NCI-H2227 (cell line): ENCODE measurements around the gene CARD11.

Experiments used
- DNase-seq: peaks from one replicate; lab custom pipeline; 2025; ENCODE audit not compliant: unreplicated experiment; lab: John Stamatoyannopoulos, UW

The CARD11 gene

DNA sequence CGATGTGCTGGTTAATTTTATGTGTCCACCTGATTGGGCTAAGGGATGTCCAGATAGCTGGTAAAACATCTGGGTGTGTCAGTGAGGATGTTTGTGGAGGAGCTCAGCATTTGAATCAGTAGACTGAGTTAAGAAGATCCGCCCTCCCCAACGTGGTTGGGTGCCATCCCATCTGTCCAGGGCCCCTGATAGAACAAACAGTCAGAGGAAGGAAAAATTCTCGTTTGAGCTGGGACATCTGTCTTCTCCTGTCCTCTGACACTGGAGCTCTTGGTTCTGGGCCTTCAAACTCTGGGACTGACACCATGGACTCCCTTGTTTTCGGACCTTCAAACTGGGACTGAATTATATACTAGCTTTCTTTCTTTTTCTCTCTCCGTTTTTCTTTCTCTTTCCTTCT, 59.6 kb downstream of the CARD11 start:
- no peak for DNase-seq

DNA sequence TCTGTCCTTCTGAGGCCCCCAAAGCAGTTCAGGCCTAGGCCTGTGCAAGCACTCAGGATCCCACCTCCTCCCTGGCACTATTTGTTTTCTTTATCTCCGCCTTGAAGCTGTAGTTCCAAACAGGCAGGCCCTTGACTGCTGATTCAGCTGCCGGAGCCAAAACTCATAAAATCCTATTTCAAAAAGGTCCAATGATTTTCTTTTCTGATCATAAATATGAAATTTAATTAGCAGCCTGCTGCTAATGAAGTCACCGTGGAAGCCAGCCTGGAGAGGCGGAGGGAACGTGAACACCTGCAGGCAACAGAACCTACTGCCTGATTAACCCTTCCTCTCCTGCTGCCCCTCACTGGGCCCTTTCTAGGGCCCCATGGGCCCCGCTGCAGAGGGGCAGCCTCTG, 60.1 kb downstream of the CARD11 start:
- DNase-seq = no peak

DNA sequence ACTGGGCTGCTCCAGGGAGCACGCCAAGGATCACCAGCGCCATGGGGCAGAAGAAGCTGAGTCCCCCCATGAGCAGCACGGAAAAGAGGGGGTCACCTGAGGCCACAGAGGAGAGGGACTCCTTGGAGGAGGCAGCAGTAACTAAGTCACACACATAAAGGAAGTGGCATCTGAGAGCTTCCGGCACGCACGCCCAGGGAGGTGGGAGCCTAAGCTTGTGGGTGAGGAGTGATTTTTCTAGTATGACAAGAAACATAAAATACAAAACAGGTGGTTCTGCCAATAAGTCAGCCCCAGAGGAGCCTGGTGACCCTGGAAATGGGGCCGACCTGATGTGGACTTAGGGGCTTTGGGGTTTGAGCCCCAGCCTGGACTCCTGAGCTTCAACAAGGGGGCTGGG, 60.8 kb downstream of the CARD11 start:
- no peak for DNase-seq

DNA sequence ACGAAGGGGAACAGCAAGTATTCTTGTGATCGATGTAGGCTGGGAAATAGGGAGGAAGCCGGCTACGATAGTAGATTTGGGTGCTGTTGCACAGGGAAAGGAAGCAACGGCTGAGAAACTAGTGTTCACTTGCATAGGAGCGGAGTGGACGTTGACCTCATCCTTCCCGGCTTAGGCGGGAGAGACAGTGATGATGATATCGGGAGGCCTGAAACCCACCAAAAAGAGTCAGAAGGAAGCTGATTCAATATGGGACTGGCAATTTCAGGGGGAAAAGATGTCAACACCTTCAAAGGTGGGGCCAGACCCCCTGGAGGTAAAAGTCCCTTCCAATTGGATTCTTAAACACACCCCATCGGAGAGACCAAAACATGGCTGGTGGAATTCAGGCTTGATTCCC, 61.3 kb downstream of the CARD11 start:
- DNase-seq = no peak

DNA sequence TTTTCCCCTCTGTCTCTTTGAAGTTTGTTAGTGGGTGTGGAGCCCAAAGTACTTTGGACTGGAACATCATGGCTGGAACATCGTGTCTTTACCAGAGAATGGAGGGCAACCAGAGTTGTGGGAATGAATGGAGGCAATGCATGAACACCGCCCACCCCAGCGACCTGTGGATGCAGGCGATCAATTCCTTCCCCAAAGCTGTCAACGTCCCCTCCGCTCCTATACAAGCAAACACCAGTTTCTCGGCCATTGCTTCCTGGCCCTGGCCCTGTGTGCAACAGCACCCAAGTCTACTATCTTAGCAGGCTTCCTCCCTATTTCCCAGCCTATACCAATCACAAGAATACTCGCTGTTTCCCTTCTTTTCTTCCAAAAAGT, 62.6 kb downstream of the CARD11 start:
- DNase-seq = no peak

DNA sequence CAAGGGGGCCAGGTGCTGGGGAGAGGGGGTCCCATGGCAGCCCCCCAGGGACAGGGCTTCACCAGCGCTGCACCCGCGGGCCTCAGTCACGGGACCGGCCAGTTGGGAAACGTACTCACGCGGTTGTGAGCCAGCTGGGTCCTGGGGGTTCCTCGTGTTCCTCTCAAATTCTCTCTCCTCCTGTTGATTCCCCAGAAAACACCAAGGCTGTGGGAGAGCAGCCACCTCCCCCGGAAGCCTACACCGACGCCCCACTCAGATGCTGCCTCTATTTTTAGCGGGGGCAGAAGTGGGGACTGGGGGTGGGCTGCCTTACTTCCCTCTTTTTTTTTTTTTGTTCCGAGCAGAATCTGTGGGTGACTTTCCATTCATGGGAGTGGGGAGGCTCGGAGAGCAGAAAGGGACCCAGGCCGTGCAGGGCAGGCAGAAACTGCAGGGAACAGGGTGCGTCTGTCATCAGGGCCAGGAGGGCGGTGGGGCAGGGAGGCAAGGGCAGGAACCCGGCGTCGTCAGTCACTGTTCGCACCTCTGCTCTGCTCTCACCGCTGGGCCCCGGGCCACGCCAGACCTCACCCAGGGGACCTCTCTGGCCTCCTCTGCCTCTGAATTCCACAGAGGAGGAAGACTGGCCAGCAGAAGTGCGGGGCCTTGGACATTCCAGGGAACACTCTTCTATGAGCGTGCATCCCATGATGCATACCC, 63.1 kb downstream of the CARD11 start:
- no peak for DNase-seq

DNA sequence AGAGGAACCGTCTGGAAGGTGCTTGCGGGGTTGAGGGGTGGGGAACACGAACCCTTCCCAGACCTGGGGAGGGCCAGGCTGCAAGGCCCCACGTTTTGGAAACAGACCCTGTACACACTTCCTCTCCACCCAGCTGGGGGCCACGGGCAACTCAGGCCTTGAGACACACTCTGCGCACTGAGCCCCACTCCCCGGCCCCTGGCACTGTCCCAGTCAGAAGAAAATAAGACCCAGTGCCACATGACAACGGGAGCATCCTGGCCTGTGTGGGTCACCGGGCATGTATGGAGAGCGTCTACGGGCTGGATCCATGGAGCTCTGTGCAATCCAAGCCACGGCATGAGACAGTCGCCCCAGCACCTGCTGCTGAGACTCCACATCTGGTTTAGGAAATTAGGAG, 63.7 kb downstream of the CARD11 start:
- DNase-seq = no peak

DNA sequence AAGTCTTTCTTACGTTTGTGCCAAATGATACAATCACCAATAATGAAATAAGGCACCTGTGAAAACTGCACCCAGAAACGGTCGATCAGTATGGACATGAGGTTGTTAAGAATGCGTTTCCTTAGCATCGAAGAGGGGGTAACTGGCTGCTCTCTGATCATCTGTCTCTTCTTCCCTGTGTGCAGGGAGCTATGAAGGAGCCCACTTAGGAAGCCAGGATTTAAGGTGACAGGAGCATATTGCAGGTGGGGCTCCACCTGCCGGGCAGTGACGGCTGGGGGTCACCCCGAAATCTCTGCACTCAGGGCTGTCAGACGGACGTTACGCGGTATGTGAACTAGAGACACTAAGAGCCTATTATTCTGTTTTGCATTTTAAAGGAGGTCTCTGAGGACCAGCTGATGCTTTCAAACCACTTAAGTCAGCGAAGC, 64.5 kb downstream of the CARD11 start:
- no peak for DNase-seq

DNA sequence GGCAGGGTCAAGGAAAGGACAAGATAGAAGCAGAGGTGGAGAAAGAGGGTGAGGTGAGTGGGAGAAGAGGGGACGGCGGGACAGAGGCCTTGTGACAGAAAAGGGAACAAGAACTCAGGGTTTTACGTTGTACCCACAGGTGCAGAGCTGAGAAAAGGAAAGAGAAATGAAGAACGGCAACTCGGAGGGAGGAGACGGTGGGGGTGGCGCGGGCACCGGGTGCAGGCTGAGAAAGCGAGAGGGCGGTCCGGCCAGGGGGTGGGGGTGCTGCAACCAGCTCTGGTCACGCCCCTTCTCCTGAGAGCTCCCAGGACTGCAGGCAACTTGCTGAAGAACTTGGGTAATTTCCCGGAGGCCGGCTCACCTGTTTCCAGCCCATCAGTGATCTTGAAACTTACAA, 65.3 kb downstream of the CARD11 start:
- DNase-seq = no peak

DNA sequence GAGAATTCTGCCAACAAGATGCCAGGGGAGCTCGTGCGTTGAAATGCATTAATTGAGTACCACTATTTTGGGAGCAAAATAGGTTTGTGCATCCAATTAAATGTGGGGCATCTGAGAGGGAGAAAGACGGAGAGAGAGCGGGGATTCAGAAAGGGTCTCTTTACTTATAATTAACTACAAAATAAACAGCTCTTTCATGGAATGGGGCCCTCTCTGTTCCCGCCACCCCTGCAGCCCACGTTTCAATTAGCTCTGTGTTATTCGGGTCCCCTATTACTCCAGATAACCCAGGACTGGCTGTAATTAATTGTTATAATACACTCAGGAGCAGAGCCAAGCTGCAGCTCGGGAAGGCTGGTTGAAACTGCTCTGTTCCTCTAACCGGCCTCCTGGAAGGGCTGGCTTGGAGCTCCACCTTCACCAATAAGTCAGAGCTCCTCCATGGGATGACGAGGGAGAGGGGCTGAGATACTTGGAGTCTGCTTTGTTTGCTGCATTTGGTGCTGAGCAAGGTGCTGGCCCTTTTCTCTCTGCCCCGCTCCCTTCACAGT, 67.8 kb downstream of the CARD11 start:
- no peak for DNase-seq

DNA sequence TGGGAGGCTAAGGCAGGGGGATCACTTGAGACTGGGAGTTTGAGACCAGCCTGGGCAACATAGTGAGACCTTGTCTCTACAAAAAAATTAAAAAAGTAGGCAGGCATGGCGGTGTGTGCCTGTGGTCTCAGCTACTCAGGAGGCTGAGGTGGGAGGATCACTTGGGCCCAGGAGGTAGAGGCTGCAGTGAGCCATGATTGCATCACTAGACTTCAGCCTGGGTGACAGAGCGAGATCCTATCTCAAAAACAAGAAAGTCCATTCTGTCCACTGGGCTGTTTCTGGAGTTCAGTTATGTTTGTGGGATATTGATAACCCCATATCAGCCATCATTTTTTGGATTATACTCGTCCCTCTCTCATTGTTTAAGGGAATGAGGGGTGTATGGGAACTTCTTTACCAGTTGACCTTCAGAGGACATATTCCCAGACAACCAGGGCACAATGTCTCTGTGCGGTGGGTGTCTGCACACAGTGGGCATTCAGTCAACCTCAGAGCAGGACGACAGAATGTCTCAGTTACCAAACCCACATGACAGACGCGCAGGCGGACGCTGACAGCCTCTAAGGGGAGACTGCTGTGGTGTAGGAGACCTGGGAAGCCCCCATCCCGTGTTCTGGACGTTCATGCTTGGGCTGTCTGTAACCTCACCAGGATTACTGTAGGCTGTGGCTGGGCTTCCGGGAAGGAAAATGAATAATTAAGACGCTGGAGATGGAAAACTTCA, 69.4 kb downstream of the CARD11 start:
- DNase-seq = no peak

DNA sequence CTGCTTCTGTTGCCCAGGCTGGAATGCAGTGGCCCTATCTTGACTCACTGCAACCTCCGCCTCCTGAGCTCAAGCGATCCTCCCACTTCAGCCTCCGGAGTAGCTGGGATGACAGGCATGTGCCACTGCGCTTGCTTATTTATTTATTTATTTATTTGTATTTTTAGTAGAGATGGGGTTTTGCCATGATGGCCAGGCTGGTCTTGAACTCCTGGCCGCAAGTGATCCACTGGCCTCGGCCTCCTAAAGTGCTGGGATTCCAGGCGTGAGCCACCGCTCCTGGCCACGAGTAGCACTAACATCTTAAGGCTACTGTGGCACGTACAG, 70.9 kb downstream of the CARD11 start:
- DNase-seq = no peak

DNA sequence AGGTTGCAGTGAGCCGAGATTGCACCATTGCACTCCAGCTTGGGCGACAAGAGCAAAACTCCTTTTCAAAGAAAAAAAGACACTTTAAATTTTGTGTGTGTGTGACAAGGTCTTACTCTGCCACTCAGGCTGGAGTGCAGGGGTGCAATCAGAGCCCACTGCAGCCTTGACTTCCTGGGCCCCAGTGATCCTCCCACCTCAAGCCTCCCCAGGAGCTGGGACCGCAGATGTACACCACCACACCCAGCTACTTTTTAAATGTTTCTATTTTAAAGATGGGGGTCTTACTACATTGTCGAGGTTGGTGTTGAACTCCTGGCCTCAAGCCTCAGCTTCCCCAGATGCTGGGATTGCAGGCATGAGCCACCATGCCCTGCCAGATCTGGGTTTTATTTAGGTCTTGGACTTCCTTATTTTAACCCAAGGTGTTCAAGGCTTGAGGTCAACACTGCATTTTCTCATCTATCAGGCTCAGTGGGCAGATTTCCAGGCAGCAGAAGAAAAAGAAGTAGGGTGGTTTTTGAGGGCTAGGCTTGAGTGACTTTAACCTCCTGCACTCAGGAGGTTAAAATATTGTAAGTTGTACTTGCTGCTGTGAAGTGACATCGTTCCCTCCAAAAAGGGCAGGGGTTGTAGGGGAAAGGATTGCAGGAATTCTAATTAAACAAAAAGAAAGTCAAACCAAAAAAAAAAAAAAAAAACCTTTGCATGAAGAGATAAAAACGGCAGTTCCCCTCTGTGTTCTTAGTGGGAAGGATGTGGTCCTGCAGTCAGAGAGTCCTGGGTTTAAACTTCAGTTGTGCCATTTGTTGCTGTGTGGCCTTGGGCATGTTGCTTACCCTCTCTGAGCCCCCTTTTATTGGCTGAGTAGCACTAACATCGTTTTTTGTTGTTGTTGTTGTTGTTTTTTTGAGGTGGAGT, 71.5 kb downstream of the CARD11 start:
- no peak for DNase-seq

DNA sequence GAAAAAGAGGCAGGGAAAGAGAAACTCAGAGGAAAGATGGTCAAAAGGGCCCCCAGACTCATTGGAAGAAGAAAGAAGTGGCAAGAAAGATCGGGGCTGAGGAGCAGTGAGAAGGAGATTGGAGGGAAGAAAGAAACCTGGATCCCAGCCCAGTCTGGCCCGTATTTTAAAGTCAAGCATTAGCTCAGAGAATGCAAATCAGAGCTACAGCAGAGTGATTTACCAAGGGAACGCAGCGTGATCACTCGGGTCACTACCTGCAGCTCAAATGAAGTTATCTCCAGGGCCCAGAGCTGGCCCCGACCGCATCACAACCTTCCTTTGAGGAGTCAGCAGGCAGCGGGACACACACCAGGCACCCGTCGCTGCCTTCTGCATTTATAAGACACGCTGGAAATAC, 72.8 kb downstream of the CARD11 start:
- DNase-seq = no peak

DNA sequence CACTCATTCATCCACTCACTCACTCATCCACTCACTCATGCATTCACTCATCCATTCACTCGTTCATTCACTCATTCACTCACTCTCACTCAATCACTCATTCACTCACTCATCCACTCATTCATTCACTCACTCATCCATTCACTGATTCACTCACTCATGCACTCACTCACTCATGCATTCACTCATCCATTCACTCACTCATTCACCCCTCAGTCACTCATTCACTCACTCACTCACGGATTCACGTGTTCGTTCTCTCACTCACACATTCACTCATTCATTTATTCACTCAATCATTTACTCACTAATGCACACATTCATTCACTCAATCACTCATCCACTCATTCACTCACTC, 73.4 kb downstream of the CARD11 start:
- DNase-seq = no peak

DNA sequence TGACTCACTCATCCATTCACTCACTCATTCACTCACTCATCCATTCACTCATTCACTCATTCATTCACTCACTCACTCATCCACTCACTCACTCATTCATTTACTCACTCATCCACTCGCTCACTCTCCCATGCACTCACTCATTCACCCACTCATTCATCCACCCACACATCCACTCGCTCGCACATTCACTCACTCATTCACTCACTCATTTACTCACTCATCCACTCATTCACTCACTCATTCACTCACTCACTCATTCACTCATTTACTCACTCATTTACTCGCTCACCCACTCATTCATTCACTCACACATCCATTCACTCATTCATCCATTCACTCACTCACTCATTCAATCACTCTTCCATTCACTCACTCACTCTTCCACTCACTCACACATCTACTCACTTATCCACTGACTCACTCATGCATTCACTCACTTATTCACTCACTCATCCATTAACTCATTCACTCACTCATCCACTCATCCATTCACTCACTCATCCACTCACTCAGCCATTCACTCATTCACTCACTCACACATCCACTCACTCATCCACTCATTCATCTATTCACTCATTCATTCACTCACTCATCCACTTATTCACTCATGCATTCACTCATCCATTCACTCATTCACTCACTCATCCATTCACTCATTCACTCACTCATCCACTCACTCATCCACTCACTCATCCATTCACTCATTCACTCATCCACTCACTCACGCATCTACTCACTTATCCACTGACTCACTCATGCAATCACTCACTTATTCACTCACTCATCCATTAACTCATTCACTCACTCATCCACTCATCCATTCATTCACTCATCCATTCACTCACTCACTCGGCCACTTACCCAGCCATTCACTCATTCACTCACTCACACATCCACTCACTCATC, 74.0 kb downstream of the CARD11 start:
- no peak for DNase-seq

DNA sequence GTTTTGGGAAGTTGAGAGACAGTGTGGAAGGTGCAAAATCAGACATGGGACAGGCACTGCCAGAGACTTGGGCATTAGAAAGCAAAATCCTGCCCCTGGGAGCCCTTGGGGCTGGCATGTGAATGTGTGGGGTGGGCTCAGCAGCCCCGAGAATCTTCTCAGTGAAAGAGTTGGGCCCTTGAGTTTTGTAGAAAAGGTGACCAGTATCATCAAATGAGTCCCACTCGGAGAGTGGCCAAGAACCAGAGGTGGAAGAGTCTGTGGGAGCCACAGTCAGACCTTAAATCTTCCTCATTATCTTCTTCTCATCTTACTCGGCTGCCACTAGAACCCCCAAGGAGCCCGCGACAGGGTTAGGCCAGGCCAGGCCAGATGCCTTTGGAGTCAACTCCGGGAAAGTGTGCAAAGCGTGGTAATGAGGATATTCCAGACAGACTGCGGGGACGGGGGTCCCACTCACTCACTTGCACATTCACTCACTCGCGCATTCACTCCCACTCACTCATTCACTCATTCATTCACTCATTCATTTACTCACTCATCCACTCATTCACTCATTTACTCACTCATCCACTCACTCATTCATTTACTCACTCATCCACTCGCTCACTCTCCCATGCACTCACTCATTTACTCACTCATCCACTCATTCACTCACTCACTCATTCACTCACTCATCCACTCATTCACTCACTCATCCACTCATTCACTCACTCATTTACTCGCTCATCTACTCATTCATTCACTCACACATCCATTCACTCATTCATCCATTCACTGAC, 74.9 kb downstream of the CARD11 start:
- DNase-seq = no peak

DNA sequence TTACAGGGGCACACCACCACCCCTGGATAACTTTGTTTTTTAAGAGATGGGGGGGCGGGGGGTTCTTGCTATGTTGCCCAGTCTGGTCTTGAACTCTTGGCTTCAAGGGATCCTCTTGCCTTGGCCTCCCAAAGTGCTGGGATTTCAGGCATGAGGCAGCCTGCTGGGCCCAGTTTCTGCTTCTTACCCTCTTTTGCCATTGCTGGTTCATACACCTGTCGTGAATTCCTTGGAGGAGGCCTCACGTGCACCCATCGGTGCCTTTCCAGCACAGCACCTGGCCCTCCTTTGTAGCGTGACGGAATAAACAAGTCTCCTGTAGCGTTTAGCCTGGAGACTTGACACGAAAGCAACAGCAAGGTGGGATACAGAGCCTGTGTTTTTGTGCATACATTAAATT, 75.5 kb downstream of the CARD11 start:
- no peak for DNase-seq

DNA sequence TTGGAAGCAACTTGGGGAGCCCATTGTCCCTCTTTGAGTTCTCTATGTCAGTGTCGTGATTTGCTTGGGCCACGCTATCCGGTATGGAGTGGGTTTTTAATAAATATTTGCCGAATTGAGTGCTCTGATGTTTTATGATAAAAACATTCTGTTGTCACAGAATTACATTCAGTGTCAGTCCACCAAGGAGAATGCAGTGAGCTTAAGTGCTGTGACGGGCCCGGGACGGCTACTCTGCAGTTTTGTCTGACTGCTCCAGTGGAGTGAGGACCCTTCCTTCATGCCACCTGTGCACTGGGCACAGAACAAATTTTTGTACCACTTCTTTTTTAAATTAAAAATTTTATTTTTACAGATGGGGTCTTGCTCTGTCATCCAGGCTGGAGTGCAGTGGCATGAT, 76.0 kb downstream of the CARD11 start:
- DNase-seq = no peak

DNA sequence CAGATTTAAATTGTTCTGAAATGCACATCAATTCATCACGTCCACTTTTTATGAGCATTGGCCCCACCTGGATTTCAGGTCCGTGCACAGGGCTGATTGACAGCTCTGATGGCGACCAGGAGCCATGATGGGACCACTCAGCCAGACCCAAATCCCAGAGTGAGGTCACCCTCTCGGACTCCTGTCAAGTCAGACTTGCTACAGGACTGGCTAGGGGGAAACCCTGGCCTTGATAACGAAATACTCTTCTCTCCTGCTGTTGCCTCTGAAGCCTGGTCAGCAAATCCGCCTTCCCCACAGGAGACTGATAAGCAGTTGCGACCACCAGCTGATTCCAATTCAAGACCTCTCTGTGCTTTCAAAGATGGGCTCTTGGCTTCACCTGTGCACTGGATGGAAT, 76.4 kb downstream of the CARD11 start:
- no peak for DNase-seq
